ENCODE measurements around the gene ERMAP.
A peak's percentile ranks its signal among the peaks of the same experiment; 100 is the strongest.

The ERMAP gene

GRCh38 chr1:42816585-42817439 is at the start of gene ERMAP, which contains the start of gene SVBP:
ERMAP (plus strand) TSS chr1:42817122; CDS start chr1:42830449, 13,327 bp downstream.
SVBP (minus strand) TSS chr1:42817397; CDS start chr1:42816544, 853 bp downstream.
- peak; percentile 81 for DNase-seq (ENCODE audit: low read depth)

- no peak for DNase-seq (ENCODE audit: low read depth)
These were observed 49.4 kb upstream of the ERMAP start for GRCh38 chr1:42767510-42768000.

GRCh38 chr1:42768172-42768571 is 48.8 kb upstream of the ERMAP start:
- no peak for DNase-seq (ENCODE audit: low read depth)

- no peak for DNase-seq (ENCODE audit: low read depth)
These were observed 47.1 kb upstream of the ERMAP start for GRCh38 chr1:42769811-42770210.

GRCh38 chr1:42773420-42773819 is 43.5 kb upstream of the ERMAP start:
- no peak for DNase-seq (ENCODE audit: low read depth)

GRCh38 chr1:42774928-42775526 is 41.9 kb upstream of the ERMAP start:
- DNase-seq (ENCODE audit: low read depth) = no peak

GRCh38 chr1:42776502-42776901 is 40.4 kb upstream of the ERMAP start:
- DNase-seq (ENCODE audit: low read depth) = no peak

GRCh38 chr1:42777852-42778251 is 39.1 kb upstream of the ERMAP start:
- peak; percentile 25 for DNase-seq (ENCODE audit: low read depth)

GRCh38 chr1:42779725-42780124 is 37.2 kb upstream of the ERMAP start:
- DNase-seq (ENCODE audit: low read depth) = no peak

GRCh38 chr1:42780176-42780575 is 36.7 kb upstream of the ERMAP start:
- no peak for DNase-seq (ENCODE audit: low read depth)

GRCh38 chr1:42783092-42783491 is 33.8 kb upstream of the ERMAP start:
- no peak for DNase-seq (ENCODE audit: low read depth)

- DNase-seq (ENCODE audit: low read depth) = no peak
These were observed 32.4 kb upstream of the ERMAP start for GRCh38 chr1:42784547-42784945.

- DNase-seq (ENCODE audit: low read depth) = no peak
These were observed 31.8 kb upstream of the ERMAP start, which contains the start of gene TMEM269 for GRCh38 chr1:42784946-42785693. TMEM269 (plus strand) TSS chr1:42784991; CDS start chr1:42789894, 4,903 bp downstream.

GRCh38 chr1:42786097-42786496 is 30.8 kb upstream of the ERMAP start:
- no peak for DNase-seq (ENCODE audit: low read depth)

GRCh38 chr1:42788021-42788420 is 28.9 kb upstream of the ERMAP start:
- DNase-seq (ENCODE audit: low read depth) = no peak

GRCh38 chr1:42793824-42794223 is 23.1 kb upstream of the ERMAP start:
- peak; percentile 78 for DNase-seq (ENCODE audit: low read depth)

- no peak for DNase-seq (ENCODE audit: low read depth)
These were observed 19.5 kb upstream of the ERMAP start for GRCh38 chr1:42797414-42797813.

GRCh38 chr1:42797979-42798378 is 18.9 kb upstream of the ERMAP start:
- no peak for DNase-seq (ENCODE audit: low read depth)

GRCh38 chr1:42801832-42802473 is 15.0 kb upstream of the ERMAP start:
- peak; percentile 74 for DNase-seq (ENCODE audit: low read depth)

GRCh38 chr1:42806171-42806570 is 10.8 kb upstream of the ERMAP start:
- no peak for DNase-seq (ENCODE audit: low read depth)

- DNase-seq (ENCODE audit: low read depth) = no peak
These were observed 10.3 kb upstream of the ERMAP start for GRCh38 chr1:42806593-42806992.

All from fibroblast of gingiva (primary cell).